ENCODE data around the gene ZNF222.
A peak's percentile ranks its signal among the peaks of the same experiment; 100 is the strongest.

The ZNF222 gene

GRCh38 chr19:44051650-44052402 is 26.6 kb downstream of the ZNF222 start, which contains the start of gene ZNF223:
Gene ZNF223 (plus strand): TSS chr19:44052036. CDS start chr19:44055177, 3,141 bp downstream.
- peak; percentile 84 to 88 for DNase-seq (ENCODE audit: low read depth in 2 of 2)

GRCh38 chr19:44055870-44056269 is 30.7 kb downstream of the ZNF222 start:
- DNase-seq (ENCODE audit: low read depth in 2 of 2) = no peak

- no peak for DNase-seq (ENCODE audit: low read depth in 2 of 2)
These were observed 34.0 kb downstream of the ZNF222 start for GRCh38 chr19:44059229-44059628.

GRCh38 chr19:44061038-44061437 is 35.9 kb downstream of the ZNF222 start:
- DNase-seq (ENCODE audit: low read depth in 2 of 2) = no peak

GRCh38 chr19:44066305-44066704 is 41.1 kb downstream of the ZNF222 start:
- DNase-seq (ENCODE audit: low read depth in 2 of 2) = no peak

- DNase-seq (ENCODE audit: low read depth in 2 of 2) = no peak
These were observed 44.2 kb downstream of the ZNF222 start for GRCh38 chr19:44069415-44069814.

- DNase-seq (ENCODE audit: low read depth in 2 of 2) = peak; percentile 80
These were observed 46.8 kb downstream of the ZNF222 start, which contains the start of gene ZNF284 for GRCh38 chr19:44071824-44072542. Gene ZNF284 (plus strand): TSS chr19:44072159. CDS start chr19:44076390, 4,231 bp downstream.

GRCh38 chr19:44072543-44073401 is 47.6 kb downstream of the ZNF222 start:
- no peak for DNase-seq (ENCODE audit: low read depth in 2 of 2)

GRCh38 chr19:44076325-44076724 is 51.1 kb downstream of the ZNF222 start:
- no peak for DNase-seq (ENCODE audit: low read depth in 2 of 2)
